ENCODE measurements around the gene MSI2.

DNA sequence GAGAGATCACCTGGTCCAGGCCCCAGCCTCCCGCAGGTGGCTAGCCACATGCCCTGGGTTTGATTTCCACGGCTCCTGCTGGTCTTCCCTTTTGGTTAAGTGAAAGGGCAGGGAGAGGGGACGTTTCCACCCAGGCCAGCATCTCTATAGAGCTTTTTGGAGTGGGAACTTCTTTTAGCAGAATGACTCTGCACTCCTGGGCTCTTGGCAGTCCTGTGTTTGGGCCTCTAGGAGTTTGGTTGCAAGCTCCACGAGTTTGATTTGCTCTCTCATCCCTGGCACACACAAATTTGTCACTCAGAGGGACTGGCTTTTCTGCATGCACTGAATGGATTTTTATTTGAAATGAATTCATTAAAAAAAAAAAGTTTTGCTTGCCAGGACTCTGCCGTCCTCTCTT lies 32.8 kb downstream of the MSI2 start:
- TF ChIP-seq, protein P1, sequence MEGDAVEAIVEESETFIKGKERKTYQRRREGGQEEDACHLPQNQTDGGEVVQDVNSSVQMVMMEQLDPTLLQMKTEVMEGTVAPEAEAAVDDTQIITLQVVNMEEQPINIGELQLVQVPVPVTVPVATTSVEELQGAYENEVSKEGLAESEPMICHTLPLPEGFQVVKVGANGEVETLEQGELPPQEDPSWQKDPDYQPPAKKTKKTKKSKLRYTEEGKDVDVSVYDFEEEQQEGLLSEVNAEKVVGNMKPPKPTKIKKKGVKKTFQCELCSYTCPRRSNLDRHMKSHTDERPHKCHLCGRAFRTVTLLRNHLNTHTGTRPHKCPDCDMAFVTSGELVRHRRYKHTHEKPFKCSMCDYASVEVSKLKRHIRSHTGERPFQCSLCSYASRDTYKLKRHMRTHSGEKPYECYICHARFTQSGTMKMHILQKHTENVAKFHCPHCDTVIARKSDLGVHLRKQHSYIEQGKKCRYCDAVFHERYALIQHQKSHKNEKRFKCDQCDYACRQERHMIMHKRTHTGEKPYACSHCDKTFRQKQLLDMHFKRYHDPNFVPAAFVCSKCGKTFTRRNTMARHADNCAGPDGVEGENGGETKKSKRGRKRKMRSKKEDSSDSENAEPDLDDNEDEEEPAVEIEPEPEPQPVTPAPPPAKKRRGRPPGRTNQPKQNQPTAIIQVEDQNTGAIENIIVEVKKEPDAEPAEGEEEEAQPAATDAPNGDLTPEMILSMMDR (IDR thresholded peaks at IDR 0.05 in 2 of 3, conservative IDR thresholded peaks at IDR 0.05 in 1 of 3; ENCODE audit: insufficient read depth in 2 of 3, low read depth in 1 of 3, low read length in 3 of 3) = no peak
- TF ChIP-seq ATF7 (IDR thresholded peaks at IDR 0.05) (no peak), NFATC3 (IDR thresholded peaks at IDR 0.05) (no peak), CREB1 (IDR thresholded peaks at IDR 0.05) (no peak), CREB1 (CRISPR knock-in tag; IDR thresholded peaks at IDR 0.05) (no peak), POLR3A (IDR thresholded peaks at IDR 0.05; ENCODE audit: borderline replicate concordance, extremely low read depth, insufficient read depth, insufficient read length) (no peak), GTF2E2 (tag; IDR thresholded peaks at IDR 0.05) (no peak), SMARCE1 (IDR thresholded peaks at IDR 0.05) (no peak), PHF20 (IDR thresholded peaks at IDR 0.05; ENCODE audit: partially characterized antibody) (no peak), TCFL5 (CRISPR knock-in tag; conservative IDR thresholded peaks at IDR 0.05) (no peak), FOXM1 (IDR thresholded peaks at IDR 0.05; ENCODE audit: low read depth) (no peak), FOXM1 (CRISPR knock-in tag; IDR thresholded peaks at IDR 0.05; ENCODE audit: low read depth) (no peak), HNRNPL (IDR thresholded peaks at IDR 0.05; ENCODE audit: low read depth, low read length) (no peak), FOXJ3 (CRISPR knock-in tag; IDR thresholded peaks at IDR 0.05) (no peak)
- TF ChIP-seq, protein P2, sequence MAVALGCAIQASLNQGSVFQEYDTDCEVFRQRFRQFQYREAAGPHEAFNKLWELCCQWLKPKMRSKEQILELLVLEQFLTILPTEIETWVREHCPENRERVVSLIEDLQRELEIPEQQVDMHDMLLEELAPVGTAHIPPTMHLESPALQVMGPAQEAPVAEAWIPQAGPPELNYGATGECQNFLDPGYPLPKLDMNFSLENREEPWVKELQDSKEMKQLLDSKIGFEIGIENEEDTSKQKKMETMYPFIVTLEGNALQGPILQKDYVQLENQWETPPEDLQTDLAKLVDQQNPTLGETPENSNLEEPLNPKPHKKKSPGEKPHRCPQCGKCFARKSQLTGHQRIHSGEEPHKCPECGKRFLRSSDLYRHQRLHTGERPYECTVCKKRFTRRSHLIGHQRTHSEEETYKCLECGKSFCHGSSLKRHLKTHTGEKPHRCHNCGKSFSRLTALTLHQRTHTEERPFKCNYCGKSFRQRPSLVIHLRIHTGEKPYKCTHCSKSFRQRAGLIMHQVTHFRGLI (CRISPR knock-in tag; IDR thresholded peaks at IDR 0.05) = no peak

Data from K562 (cell line).